GM19395 (cell line): ENCODE results near the gene ZNF764.

Experiments used
- ATAC-seq: cut with Tn5 transposase; IDR thresholded peaks from one replicate; pipeline ENCODE4 v1.9.1; 2021; ENCODE audit warnings: mild to moderate bottlenecking, moderate library complexity; ENCODE audit not compliant: unreplicated experiment

The ZNF764 gene

DNA sequence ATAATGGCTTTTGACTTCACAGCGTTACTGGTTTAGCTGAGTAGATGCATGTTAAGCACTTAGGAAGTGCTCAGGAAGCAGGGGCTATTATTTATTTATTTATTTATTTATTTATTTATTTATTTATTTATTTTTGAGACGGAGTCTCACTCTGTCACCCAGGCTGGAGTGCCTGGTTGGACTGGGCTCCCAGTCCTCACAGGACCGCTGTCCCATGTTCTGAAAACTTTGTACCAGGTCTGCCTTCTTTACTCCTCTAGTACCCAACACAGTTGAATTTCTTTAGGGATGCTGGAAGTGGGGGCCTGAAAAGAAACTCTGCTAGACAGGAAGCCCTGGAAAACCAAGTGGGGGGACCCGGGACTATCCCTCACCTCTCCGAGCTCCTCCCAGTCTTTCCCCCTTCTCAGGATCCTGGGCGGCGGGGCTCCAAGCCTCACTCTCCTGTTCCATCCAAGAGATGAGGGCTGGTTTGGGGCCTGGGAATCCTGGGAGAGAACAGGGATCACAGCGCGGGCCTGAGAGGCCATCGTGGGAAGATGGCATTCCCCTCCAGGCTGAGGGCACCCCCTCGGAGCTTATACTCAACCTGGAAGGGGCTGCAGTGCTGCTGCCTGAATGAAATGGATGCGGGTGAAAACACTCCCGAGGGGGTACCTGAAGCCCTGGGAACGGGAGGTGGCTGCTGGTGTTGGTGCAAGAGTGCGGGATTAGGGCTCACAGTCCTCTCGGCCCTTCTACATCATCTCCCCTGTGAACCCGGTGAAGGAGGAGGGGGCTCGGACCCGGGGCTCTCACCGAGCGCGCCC lies 12.7 kb upstream of the ZNF764 start:
- ATAC-seq, result no peak

DNA sequence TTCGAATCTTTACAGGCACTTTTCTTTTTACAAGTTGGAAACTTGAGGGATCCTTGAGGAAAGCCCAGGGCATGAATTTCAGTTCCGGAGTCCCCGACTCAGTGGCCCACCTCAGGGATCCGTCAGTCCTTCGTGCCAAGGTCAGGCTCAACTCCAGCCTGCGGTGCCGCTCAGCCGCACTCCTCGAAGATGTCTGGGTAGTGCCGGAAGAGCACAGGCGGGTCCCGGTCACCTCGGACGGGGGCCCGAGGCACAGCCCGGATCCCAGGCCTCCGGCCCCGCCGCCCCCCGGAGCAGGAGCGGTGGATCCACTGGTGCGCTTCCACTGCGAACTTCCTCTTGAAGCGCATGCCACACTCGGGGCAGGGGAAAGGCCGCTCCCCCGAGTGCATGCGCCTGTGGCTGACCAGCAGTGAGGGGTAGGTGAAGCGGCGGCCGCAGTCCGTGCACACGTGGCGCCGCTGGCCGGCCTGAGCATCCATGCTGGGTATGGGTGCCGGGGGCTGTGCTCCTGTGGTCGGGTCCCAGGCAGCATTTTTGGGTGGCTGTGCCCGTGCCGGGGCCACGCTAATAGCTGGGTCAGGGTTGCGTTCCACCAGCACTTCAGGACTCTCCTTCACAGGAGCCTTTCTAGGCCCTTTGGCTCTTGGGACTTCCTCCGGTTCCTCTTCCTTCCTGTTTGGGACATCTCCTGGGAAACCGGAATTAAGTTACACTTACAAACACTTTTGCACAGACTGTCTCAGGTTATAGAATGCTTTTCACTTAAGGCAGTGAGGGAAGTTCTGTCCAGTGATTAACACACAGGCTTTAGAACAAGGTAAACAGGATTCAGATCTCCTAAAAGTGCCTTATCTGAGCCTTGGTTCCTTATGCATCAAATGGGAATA lies 11.8 kb upstream of the ZNF764 start:
- ATAC-seq, result no peak

DNA sequence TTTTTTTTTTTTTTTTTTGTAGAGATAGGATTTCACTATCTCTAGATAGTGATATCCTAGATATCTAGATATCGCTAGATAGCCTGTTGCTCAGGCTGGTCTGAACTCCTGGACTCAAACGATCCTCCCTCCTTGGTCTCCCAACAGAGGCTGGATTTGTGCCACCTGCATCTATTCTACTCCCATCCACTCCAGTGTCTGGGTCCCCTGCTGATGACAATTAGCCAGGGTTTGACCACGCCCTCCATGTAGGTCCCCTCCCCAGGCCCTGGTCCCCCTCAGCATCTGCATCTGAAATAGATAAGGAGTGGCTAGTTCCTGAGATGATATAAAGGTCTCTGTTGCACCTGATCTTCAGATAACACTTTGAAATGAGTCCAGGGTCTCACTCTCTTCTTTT lies 11.1 kb upstream of the ZNF764 start:
- ATAC-seq, result no peak

DNA sequence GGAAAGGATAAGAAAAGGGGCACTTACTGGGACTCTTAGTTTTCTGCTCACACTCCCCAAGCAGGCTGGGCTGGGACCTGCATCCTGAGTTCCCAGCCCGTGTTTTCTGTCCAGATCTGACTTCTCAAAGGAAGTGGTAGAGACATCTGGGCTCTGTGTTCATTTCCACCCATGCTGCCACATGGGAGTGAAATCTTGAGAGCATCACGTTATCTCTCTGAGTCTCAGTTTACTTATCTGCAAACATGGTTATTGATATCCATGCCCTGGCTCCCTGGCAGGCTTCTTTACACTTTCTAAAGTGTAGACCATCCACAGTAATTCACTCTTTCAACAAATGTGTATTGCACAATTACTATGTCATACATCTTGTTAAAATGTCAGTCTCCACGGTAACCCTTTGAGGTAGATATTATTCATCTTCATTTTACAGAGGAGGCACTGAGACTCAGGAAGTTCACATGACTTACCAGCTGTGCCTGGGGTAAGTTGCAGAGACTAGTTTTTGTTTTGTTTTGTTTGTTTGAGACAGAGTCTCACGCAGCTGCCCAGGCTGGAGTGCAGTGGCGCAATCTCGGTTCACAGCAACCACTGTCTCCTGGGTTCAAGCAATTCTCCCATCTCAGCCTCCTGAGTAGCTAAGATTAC lies 9.9 kb upstream of the ZNF764 start:
- ATAC-seq, result no peak

DNA sequence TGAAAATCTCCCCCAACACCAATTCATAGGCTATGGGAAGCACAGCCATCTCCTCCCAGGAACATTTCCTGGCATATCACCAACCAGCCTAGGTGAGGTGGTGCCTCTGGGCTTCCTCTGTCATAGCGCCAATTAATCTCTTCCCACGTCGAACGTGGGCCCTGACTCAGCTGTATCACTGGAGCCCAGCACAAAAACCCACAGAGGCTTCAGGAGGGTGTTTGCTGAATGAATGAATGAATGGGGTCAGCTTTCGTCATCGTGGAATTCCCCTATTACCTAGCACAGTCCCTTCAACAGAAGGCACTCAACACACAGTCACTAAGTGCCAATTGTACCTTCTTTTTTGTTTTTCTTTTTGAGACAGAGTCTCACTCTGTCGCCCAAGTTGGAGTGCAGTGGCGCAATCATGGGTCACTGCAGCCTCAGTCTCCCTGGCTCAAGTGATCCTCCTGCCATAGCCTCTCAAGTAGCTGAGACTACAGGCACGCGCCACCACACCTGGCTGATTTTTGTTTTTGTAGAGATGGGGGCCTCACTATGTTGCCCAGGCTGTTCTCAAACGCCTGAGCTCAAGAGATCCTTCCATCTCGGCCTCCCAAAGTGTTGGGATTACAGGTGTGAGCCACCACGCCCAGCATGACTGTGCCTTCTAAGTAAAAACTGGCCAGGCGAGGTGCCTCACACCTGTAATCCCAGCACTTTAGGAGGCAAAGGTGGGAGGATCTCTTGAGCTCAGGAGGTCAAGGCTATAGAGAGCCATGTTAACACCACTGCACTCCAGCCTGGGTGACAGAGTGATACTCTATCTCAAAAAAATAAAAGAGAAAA lies 9.2 kb upstream of the ZNF764 start:
- no peak for ATAC-seq

DNA sequence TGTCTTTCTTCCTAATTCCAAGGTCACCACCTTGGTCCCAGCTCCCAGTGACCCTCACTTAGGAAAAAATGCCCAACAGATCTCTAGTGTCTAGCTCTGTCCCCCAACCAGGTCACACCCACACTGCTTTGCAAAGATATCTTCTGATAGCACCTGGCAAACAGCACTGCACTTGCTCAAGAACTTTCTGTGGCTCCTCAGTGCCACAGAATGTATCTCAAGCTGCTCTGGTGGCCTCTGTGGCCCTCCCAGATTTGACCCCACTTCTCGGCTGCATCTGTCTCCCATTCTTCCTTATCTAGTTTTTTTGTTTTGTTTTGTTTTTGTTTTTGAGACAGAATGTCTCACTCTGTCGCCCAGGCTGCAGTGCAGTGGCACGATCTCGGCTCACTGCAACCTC lies 8.4 kb upstream of the ZNF764 start:
- ATAC-seq, result no peak

DNA sequence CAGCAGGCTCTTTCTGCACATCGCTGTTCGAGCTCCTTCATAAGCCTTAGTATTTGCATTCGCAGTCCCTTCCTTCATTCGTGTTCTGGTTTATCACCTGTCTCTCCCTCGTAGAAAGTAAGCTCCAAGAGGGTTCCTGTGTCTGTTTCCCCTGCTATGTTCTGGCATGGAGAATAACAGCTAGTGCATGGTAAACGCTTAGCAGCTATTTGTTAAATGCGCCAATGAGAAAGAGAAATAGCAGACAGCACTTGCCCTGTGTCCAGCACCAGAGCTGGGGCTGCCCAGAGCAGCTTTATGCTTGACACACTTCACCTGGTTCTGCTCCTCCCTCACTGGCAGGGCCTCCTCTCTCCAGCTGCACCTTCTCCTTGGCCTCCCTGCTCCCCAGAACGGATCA lies 7.8 kb upstream of the ZNF764 start:
- ATAC-seq, result no peak

DNA sequence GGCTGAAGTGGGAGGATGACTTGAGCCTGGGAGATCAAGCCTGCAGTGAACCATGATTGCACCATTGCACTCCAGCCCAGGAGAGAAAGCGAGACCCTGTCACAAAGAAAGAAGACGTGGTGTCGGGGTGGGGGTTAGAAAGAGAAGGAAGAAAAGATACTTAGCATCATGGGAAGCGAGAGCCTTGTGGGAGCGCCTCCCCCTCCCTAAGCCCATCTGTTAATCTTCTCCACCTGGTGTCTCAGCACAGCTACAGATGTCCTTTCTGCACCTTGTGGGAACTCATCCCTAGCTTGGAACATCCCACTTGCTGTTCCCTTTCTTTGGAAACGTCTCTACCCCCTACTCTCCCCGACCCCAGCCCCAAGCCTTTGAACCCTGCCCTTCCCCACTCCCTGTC lies 7.4 kb upstream of the ZNF764 start:
- no peak for ATAC-seq

DNA sequence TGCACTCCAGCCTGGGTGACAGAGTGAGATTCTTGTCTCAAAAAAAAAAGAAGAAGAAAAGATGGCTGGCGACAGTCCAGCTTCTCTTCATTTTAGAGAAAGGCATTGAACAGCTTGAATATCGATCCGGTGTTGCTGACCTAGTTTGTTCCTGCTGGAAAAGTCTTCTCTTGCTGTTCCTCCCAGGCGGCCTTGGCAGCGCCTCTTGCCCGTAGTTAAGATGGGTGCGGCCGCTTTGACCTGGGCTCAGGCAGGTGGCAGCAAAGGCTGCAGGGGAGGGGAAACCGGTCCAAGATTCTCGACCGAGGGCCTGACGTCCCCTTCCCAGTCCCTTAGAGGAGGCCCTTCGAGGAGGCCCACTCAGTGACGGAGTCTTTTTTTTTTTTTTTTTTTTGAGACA lies 3.8 kb upstream of the ZNF764 start:
- no peak for ATAC-seq

DNA sequence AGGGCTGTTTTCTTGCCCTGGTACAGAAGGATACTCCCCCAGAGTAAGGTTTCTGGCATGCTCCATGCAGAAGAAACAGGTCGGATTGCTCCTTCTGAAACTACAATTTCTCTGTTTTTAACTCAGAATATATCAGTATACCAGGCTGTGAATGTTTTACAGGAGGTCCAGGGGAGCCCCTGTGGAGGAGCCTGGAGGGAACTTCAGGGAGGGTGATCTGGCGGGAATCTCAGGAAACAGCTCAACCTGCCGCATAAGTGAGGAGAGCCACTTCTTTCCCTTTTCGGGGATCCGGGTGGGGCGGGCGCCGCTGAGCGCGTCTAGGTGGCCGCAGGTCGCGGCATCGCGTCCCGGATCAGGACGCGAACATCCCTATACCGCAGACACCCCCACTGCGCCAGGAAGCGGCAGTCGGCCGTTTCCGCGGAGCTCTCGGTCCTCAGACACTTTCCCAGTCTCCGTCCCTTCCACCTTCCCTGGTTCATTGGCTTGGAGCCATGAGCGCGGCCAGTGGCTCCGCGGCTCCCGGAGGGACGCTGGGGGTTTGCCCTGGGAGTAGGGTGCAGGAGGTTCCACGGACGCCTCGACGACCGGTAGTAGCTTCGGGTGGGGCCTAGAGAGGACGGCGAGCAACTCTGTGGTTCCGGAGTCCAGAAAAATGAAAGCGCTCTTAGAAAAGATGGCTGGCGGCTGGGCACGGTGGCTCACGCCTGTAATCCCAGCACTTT lies 3.1 kb upstream of the ZNF764 start:
- no peak for ATAC-seq

DNA sequence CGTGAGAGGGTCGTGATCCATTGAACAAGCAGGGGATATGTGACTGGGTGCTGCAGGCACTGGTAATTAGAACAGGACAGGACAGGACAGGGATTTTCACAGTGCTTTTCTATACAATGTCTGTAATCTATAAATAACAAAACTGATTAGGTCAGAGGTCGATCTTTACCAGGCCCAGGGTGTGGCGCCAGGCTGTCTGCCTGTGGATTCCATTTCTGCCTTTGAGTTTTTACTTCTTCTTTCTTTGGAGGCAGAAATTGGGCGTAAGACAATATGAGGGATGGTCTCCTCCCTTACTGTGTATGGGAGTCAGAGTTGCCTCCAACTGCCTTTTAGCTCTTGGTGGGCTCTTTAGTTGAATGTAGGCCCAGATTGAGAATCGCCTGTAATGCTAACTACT lies 1.5 kb upstream of the ZNF764 start:
- ATAC-seq, result no peak

DNA sequence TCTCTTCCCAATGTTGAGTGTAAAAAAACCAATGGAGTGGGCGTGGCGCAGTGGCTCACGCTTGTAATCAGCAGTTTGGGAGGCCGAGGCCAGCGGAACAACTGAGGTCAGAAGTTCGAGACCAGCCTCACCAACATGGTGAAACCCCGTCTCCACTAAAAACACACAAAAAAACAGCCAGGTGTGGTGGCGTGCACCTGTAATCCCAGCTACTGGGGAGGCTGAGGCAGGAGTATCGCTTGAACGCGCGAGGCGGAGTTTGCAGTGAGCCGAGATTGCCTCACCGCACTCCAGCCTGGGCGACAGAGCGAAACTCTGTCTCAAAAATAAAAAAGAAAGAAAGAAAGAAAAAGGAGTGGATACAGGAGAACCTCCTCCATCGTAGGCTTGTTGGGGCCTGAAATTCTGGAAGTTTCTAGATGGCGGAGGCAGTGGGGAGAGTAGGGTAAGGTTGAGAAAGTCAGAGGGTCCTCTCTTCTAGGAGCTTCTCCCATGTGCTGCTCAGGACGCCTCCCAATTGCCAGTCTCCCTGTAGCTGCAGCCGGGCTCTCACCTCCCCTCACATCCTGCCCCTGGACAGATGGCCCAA lies 709 bp upstream of the ZNF764 start:
- no peak for ATAC-seq

DNA sequence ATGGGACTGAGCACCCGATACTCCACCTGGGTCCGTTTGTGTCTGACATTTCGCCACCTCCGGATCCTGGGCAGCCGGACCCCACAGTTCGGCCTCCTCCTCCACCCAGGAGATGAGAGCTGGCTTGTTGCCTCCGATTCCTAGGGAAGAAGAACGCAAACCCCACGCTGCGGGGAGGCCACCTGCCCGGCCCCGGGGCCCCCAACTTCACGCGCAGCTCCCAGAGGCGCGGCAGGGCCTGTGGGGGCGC lies 542 bp downstream of the ZNF764 start:
- peak; percentile 12 for ATAC-seq

DNA sequence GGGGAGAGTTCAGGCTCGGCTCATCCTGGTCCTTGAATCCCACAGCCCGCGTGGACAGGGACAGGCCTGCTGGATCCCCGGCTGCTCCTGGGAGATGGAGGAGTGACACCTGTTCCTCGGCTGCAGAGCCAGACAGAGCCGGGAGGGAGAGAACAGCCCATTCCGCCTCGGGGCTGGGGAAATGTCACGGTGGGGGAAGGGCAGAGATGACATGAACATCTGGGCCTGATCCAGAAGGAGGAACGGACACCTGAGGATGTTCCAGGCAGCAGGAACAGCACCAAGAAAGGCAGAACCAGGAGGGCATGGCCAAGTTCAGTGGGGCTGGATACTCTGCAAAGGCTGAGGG lies 2.1 kb downstream of the ZNF764 start:
- ATAC-seq, result no peak

DNA sequence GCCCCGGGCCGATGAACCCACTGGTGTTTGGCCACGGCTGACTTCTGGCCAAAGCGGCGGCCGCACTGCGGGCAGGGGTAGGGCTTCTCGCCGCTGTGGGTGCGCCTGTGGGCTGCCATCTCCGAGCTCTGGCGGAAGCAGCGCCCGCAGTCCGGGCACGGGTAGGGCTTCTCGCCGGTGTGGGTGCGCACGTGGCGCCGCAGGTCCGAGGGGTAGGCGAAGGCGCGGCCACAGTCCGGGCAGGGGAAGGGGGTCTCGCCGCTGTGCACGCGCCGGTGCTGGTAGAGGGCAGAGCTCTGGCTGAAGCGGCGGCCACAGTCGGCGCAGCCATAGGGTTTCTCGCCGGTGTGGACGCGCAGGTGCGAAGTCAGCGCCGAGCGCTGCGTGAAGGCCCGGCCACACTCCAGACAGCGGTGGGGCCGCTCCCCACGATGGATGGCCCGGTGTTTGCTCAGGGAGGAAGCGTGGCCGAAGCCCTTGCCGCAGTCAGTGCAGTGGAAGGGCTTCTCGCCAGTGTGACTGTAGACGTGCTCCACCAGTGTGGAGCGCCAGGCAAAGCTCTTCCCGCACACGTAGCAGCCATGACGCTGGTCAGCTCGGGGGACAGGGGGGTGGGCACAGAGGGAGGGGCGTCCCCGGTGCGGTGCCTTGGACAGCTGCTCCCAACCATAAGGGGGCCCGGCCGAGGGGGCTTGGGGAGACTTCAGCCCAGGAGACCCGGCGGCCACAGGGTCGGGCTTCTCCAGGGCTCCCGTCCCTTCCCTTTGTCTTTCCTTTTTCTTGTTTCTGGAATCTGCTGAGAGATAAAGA lies 2.7 kb downstream of the ZNF764 start:
- no peak for ATAC-seq

DNA sequence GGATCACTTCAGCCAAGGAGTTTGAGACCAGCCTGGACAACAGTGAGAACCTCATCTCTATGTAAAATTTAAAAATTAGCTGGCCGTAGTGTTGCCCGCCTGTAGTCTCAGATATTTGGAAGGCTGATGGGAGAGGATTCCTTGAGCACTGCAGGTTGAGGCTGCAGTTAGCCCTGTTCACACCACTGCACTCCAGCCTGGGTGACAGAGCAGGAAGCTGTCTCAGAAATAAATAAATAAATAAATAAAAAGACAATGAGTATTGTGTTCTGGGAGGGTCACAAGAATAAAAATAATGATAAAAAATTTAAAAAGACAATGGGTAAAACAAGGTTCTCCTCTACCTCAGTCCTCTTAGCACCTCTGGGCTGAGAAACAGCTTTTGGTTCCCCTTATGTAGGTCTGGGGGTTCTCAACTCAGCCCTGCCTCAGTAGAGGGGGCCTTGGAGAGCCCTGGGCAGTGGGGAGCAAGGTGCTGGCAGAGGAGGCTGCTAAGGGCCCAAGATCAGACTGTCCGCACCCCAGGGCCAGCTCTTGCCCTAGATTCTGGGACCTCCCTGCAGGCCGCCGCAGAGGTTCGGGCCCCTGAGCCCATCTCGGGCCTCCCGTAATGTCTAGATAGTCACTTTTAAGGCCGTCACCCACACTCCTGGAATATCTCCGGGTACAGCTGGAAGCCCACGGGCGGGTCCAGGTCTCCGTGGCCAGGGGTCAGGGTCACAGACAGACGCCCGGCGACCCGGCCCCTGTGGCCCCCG lies 3.4 kb downstream of the ZNF764 start:
- no peak for ATAC-seq

DNA sequence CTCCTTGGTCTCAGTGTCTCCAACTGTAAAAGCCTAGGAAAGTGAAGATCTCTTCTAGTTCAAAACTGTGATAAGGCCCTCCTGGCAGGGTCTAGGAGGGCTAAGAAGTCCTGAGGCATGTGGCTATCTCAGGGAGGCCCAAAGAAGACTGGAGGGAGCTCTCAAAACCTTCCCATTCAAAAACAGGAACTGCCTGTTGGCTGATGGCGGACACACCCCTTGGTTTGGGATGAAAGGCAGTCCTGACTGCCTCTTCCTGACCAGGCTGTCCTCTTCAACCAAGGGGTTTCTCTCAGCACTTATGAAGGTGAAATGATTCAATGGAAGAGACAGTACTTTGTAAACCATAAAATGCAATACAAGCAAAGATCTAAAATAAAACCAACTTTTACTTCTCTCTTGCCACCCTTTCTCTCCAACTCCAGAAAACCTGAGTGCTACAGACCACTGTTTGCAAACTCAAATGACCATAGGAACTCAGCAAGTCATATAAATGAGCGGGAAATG lies 4.7 kb downstream of the ZNF764 start:
- no peak for ATAC-seq

DNA sequence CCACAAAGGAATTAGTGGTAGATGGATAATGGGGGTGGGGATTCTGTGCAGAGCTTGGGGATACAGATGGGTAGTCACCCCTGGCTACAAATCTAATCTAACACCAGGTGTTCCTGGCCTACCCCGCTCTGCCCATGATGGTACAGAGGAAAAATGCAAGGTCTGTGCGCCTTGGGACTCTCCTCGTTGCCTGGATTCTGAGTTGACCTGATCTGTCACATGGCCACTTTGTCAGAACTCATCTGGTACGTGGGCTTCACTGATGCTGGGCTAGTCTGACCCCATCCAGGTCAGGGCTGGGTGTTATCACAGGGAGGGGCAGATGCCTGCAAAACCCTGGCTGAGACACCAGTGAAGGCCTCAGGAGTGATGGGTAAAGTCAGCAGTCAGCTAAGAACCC lies 5.2 kb downstream of the ZNF764 start:
- ATAC-seq, result no peak
